ENCODE data around the gene EEF1G. TPM values are rescaled to one million over a fixed set of nuclear protein-coding genes. Genes with fewer than 3 reads are reported as not detected.

EEF1G gene
- total RNA-seq, 1 donor from 2014 or later = 899 TPM

- H3K4me1 ChIP-seq = peaks cover 78% of the 10 kb centered on the region
- DNase-seq = no peak
- H3K4me3 ChIP-seq = peak overlapping the region; percentile 98
- H3K27ac ChIP-seq = peak overlapping the region; percentile 97
- intact Hi-C loops (cut with DNase I) = no loop called here
- no peaks in the 10 kb centered on the region for H3K27me3 ChIP-seq (ENCODE audit: low read depth)
- H3K9me3 ChIP-seq = no peaks in the 10 kb centered on the region
- TF ChIP-seq CTCF (IDR thresholded peaks at IDR 0.05) = no peak
- H3K36me3 ChIP-seq = peaks cover 13% of the 10 kb centered on the region
- ATAC-seq = no peak
These were observed 29.8 kb downstream of the EEF1G start for GRCh38 chr11:62543680-62544444.

- peak overlapping the region; percentile 98 for H3K4me3 ChIP-seq
- peak; percentile 100 for TF ChIP-seq CTCF (IDR thresholded peaks at IDR 0.05)
- H3K27ac ChIP-seq = peak overlapping the region; percentile 97
- DNase-seq = peak; percentile 85
- H3K27me3 ChIP-seq (ENCODE audit: low read depth) = no peaks in the 10 kb centered on the region
- H3K9me3 ChIP-seq = no peaks in the 10 kb centered on the region
- H3K36me3 ChIP-seq = peaks cover 18% of the 10 kb centered on the region
- intact Hi-C loops (cut with DNase I) = no loop called here
- peak; percentile 46 to 68 for ATAC-seq
- peaks cover 78% of the 10 kb centered on the region for H3K4me1 ChIP-seq
These were observed 30.7 kb downstream of the EEF1G start for GRCh38 chr11:62542750-62543567.

- peak overlapping the region; percentile 97 for H3K27ac ChIP-seq
- H3K4me3 ChIP-seq = peak overlapping the region; percentile 98
- peaks cover 78% of the 10 kb centered on the region for H3K4me1 ChIP-seq
- H3K9me3 ChIP-seq = no peaks in the 10 kb centered on the region
- intact Hi-C loops (cut with DNase I) = no loop called here
- peaks cover 18% of the 10 kb centered on the region for H3K36me3 ChIP-seq
- no peak for TF ChIP-seq CTCF (IDR thresholded peaks at IDR 0.05)
- DNase-seq (no peak), ATAC-seq (no peak)
- no peaks in the 10 kb centered on the region for H3K27me3 ChIP-seq (ENCODE audit: low read depth)
These were observed 31.5 kb downstream of the EEF1G start for GRCh38 chr11:62542111-62542745.

- no peak for DNase-seq
- Histone ChIP-seq H3K27me3 (ENCODE audit: low read depth) (no peaks in the 10 kb centered on the region), H3K4me3 (peak overlapping the region; percentile 98), H3K4me1 (peaks cover 85% of the 10 kb centered on the region), H3K36me3 (peaks cover 26% of the 10 kb centered on the region), H3K27ac (peak overlapping the region; percentile 97), H3K9me3 (no peaks in the 10 kb centered on the region)
- no peak for TF ChIP-seq CTCF (IDR thresholded peaks at IDR 0.05)
- intact Hi-C loops (cut with DNase I) = no loop called here
- ATAC-seq = no peak
These were observed 32.6 kb downstream of the EEF1G start for GRCh38 chr11:62540804-62541701.

Data from lower lobe of right lung (tissue), 2 donors.